ENCODE results near the gene CCDC102A.

The CCDC102A gene

DNA sequence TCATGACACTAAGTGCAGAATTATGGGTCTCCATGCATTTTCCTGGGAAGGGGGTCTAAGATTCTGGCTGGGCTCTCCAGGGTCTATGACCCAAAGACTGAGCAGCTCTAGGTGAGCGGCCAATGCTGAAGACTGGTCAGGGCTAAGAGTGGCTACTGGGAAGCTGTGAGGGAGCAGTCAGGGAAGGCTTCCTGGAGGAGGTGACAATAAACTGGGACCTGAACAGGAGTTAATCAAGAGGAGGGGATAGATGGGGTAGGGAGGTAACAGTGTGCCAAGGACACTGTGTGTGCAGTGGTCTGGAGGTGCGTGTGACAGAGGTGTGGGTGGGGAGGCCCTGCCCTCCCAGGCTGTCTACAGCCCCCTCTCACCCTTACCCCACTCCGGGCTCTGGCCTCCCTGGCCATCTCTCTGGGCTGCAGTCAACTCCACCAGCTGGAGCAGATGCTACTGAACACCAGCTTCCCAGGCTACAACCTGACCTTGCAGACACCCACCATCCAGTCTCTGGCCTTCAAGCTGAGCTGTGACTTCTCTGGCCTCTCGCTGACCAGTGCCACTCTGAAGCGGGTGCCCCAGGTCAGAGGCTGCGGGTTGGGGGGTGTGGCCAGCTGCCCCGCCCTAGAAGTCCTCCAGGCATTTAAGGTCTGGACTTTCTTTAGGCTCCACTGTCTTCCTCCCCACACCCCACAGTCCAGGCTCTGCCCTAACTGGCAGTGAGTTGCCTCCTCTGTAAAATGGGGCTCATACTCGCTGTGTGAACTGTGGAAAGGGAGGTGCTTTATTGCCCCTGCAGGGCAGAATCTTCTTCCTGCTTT, 26.5 kb upstream of the CCDC102A start:
- Histone ChIP-seq H3K36me3 (no peaks in the 10 kb centered on the region), H3K9me3 (no peaks in the 10 kb centered on the region; the same call in 1 of the 2 replicates), H3K4me1 (peaks cover 15% of the 10 kb centered on the region), H3K4me3 (ENCODE audit: low read depth, low read length) (no peak overlapping the region), H3K27me3 (no peaks in the 10 kb centered on the region)
- DNase-seq = no peak
- no peak for TF ChIP-seq CTCF (IDR thresholded peaks at IDR 0.05; ENCODE audit: low read depth, low read length)

- H3K9me3 ChIP-seq = no peaks in the 10 kb centered on the region; the same call in 1 of the 2 replicates
- DNase-seq = no peak
- no peaks in the 10 kb centered on the region for H3K27me3 ChIP-seq
- H3K4me3 ChIP-seq (ENCODE audit: low read depth, low read length) = no peak overlapping the region
- H3K36me3 ChIP-seq = no peaks in the 10 kb centered on the region
- peaks cover 15% of the 10 kb centered on the region for H3K4me1 ChIP-seq
- no peak for TF ChIP-seq CTCF (IDR thresholded peaks at IDR 0.05; ENCODE audit: low read depth, low read length)
These were observed 25.7 kb upstream of the CCDC102A start for GRCh38 chr16:57562066-57562465.

- Histone ChIP-seq H3K4me3 (ENCODE audit: low read depth, low read length) (no peak overlapping the region), H3K4me1 (peaks cover 15% of the 10 kb centered on the region), H3K36me3 (no peaks in the 10 kb centered on the region), H3K27me3 (no peaks in the 10 kb centered on the region), H3K9me3 (no peaks in the 10 kb centered on the region; the same call in 1 of the 2 replicates)
- DNase-seq = no peak
- no peak for TF ChIP-seq CTCF (IDR thresholded peaks at IDR 0.05; ENCODE audit: low read depth, low read length)
These were observed 22.9 kb upstream of the CCDC102A start for GRCh38 chr16:57559072-57559790.

DNA sequence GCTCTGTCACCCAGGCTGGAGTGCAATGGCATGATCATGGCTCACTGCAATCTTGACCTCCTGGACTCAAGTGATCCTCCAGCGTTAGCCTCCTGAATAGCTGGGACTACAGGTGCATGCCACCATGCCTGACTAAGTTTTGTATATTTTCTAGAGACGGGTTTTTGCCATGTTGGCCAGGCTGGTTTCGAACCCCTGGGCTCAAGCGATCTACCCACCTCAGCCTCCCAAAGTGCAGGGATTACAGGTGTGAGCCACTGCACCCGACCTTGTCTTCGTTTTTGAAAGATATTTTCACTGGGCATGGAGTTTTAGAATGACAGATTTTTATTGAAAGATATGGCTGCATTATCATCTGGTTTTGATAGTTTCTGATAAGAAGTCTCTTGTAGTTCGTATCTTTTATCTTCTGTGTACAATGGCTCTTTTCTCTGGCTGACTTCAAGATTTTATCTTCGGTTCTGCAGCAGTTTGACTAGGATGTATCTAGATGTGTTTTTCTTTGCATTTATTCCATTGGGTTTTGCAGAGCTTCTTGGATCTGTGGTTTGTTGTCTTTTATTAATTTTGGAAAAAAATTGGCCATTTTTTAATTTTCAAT, 20.7 kb upstream of the CCDC102A start:
- no peak overlapping the region for H3K4me3 ChIP-seq (ENCODE audit: low read depth, low read length)
- no peaks in the 10 kb centered on the region for H3K36me3 ChIP-seq
- H3K9me3 ChIP-seq = no peaks in the 10 kb centered on the region; the same call in 1 of the 2 replicates
- H3K27me3 ChIP-seq = no peaks in the 10 kb centered on the region
- TF ChIP-seq CTCF (IDR thresholded peaks at IDR 0.05; ENCODE audit: low read depth, low read length) = no peak
- no peak for DNase-seq
- H3K4me1 ChIP-seq = peaks cover 15% of the 10 kb centered on the region

DNA sequence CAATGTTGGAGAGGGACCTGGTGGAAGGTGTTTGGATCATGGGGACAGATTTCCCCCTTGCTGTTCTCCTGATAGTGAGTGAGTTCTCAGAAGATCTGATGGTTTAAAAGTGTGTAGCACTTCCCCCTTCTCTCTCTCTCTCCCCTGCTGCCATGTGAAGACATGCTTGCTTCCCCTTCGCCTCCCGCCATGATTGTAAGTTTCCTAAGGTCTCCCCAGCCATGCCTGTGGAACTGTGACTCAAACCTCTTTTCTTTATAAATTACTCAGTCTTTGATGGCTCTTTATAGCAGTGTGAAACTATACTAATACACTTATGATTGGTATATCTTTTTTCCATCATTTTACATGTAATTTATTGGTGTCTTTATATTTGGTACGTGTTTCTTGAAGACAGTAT, 19.5 kb upstream of the CCDC102A start:
- H3K9me3 ChIP-seq = no peaks in the 10 kb centered on the region; the same call in 1 of the 2 replicates
- TF ChIP-seq CTCF (IDR thresholded peaks at IDR 0.05; ENCODE audit: low read depth, low read length) = no peak
- H3K27me3 ChIP-seq = no peaks in the 10 kb centered on the region
- H3K4me1 ChIP-seq = peaks cover 15% of the 10 kb centered on the region
- H3K36me3 ChIP-seq = no peaks in the 10 kb centered on the region
- no peak for DNase-seq
- no peak overlapping the region for H3K4me3 ChIP-seq (ENCODE audit: low read depth, low read length)

Measured in BE2C (cell line).